Glomerular endothelial cell (primary cell): ENCODE data around the gene RNASE12. TPM values are rescaled to one million over a fixed set of nuclear protein-coding genes. Genes with fewer than 3 reads are reported as not detected.
"Not testable (repeated sequence)": the region's sequence is repeated elsewhere in the genome, so short reads cannot be mapped to it uniquely, and the experiment has no call there.

Experiments used
- DNase-seq: peaks from one replicate; pipeline ENCODE4 v3.0.0-alpha.2; 2011; ENCODE audit warnings: low read depth, low spot score; ENCODE audit errors: extremely low read depth
- total RNA-seq: library from RNA; depleted of rRNA; stranded (reverse); fragments of >200 nt; gene quantifications from 2 replicates; pipeline ENCODE4 v1.2.3, GENCODE V29; 2015

RNASE12 gene
- total RNA-seq, 1 donor from 2014 or later: not detected

DNA sequence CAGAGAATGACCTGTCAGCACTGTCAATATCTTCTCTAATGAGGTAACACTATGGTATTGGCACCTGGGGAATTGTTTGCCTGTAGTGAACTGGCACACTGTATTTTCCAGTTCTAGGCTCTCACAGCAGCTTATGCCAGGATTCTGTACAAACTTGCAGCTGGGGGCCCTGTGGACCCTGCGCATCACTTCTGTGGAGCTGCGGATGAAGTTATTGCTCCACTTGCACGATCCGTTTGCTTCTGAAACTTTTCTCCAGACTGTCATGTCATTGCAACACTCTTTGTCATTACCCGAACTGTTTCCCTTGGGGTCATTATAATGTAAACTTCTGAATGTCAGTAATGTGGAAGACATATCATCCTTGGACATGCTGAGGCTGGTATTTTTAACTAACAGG, 7.3 kb downstream of the RNASE12 start:
- no peak for DNase-seq

DNA sequence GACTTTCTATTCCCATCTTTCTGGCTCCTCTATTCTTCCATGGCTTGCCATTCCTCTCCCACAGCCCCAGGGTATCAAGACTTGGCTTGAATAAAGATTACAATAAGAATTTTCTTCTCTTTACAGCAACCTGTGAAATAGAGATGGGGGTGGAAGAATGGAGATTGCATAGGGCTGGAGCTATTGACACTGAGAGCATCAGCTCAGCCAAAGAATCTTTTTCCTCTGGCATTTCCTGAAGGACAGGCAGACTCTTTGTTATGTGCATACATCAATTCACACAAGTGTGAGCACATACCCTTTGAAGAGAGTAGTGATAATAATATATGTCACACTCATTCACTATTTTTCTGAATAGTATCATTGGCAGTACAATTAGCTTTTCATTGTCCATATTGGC, 8.0 kb downstream of the RNASE12 start:
- no peak for DNase-seq

DNA sequence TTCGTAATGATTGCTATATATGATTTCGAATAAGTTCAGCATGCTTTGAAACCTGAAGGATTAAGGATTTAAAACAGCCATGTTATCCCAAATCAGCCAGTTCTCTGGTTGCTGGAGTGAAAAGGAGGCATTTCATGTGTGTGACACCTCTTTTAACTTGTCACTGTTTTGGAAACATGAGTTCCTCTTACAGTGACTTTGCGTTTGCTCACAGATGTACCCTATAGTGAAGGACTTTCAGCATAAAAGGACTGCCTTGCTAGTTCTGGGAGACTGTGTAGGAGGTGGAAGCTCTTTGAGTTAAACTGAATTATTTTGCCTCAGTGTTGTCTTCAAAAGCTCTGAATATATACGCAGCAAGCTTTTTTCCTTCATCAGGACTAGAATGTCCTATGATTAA, 10.9 kb downstream of the RNASE12 start:
- DNase-seq: no peak

DNA sequence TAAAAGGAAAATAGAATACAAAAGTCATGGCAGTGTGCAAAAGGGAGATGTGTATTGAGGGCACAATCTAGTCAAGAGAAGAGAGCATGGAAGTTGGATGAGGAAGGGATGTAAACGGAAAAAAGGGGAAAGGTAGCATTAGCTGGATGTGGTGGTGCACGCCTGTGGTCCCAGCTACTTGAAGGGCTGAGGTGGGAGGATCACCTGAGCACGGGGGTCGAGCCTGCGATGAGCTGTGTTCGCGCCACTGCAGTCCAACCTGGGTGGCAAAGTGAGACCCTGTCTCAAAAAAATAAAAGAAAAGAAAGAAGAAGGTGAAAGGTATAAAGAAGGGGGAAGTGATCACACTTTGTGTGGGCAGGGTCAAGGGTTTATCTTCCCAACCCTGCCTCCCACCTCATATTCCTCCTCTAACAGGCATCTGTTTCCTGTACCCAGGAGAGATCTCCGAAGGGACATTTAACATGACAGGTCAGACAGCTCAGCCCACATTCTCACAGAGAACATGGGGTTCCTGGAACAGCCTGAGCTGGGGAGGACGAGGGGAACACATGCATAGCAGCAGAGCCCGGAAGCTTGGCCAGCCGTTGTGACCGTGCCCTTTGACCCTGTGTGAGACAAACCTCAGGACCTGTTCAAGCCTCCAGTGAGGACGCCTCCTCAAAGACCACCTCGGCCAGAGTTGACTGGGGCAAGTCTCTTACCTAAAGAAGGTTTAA, 12.2 kb downstream of the RNASE12 start:
- DNase-seq: no peak

DNA sequence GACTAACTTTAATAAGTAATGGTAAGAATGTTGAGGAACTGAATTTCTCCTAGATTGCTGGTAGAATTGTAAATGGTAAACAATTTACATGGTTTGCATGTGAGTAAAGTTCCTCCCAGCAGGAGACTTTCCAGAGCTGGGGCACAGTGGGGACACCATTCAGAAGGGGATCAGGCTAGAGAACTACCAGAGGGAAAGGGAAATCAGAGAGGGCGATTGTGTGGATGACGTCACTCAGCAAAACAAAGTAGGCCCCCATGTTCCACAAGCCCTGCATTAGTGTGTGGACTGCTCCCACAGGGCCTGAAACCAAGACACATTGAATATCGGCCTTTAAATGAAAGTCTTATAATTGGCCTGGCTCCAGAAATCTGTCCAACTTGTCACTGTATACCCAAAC, 12.9 kb downstream of the RNASE12 start:
- DNase-seq: no peak

DNA sequence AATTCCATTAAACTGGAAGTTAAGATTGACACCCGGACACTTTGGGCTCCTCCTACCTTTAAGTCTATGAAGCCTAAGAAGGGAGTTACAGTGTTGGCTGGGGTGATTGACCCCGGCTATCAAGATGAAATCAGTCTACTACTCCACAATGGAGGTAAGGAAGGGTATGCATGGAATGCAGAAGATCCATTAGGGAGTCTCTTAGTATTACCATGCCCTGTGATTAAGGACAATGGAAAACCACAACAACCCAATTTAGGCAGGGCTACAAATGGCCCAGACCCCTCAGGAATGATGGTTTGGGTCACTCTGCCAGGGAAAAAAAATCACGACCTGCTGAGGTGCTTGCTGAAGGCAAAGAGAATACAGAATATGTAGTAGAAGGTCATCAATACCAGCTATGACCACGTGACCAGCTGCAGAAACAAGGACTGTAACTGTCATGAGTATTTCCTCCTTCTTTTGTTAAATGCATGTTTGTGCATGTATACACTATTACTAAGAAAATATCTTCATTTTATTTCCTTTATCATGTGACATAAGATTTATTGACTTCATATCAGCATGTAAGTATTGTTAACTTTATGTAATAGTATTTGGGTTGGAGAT, 18.7 kb downstream of the RNASE12 start:
- not testable (repeated sequence) for DNase-seq

DNA sequence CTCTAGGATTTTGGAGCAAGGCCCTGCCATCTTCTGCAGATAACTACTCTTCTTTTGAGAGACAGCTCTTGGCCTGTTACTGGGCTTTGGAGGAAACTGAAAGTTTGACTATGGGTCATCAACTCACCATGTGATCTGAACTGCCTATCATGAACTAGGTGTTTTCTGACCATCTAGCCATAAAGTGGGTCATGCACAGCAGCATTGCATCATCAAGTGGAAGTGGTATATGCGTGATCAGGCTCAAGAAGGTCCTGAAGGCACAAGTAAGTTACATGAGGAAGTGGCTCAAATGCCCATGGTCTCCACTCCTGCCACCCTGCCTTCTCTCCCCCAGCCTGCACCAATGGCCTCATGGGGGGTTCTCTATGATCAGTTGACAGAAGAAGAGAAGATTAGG, 20.5 kb downstream of the RNASE12 start:
- not testable (repeated sequence) for DNase-seq

DNA sequence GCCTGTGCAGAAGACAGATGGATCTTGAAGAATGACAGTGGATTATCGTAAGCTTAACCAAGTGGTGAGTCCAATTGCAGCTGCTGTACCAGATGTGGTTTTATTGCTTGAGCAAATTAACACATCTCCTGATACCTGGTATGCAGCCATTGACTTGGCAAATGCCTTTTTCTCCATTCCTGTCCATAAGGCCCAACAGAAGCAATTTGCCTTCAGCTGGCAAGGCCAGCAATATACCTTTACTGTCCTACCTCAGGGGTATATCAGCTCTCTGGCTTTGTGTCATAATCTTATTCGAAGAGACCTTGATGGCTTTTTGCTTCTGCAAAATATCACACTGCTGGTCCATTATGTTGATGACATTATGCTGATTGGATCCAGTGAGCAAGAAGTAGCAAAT, 21.3 kb downstream of the RNASE12 start:
- not testable (repeated sequence) for DNase-seq

DNA sequence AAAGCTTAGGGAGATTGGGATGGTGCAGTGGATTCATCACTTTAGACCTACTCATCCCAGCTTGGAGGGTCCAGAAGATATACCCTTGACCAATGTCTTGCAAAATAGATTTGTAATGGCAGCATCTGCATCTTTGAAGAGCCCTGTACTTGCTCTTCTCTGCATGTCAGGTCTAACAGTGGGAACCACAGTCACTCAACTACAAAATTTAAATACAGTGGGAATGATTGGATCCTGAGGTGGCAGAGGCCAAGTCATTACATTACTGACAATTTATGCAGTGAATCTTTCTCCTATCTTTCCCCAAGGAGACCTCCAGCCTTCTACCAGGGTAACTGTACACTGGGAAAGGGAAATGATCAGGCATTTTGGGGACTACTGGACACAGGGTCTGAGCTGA, 22.1 kb downstream of the RNASE12 start:
- DNase-seq: no peak

DNA sequence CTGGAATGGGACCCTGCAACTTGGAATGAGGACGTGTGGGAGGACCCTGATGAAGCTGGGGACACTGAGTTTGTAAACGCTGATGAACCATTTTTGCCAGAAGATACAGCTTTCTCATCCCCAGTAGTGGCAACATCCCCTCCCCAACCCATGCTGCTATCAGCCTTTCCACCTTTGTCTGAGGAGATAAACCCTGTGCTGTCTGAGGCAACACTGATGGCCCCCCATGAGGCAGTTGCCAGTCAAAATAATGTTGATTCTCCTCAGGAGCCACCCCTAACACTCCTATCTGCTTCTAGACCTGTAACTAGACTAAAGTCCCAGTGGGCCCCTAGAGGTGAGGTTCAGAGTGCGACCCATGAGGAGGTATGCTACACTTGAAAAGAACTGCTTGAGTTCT, 22.8 kb downstream of the RNASE12 start:
- DNase-seq: no peak

DNA sequence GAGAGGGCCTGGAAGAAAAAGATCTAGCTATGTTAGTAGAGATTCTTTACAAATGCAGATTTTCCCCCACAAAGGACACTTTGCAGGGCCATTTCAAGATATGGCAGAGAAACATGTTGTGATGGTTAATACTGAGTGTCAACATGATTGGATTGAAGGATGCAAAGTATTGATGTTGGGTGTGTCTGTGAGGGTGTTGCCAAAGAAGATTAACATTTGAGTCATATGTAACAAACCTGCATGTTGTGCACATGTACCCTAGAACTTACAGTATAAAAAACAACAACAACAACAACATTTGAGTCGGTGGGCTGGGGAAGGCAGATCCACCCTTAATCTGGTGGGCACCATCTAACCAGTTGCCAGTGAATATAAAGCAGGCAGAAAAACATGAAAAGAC, 24.0 kb downstream of the RNASE12 start:
- DNase-seq: not testable (repeated sequence)

DNA sequence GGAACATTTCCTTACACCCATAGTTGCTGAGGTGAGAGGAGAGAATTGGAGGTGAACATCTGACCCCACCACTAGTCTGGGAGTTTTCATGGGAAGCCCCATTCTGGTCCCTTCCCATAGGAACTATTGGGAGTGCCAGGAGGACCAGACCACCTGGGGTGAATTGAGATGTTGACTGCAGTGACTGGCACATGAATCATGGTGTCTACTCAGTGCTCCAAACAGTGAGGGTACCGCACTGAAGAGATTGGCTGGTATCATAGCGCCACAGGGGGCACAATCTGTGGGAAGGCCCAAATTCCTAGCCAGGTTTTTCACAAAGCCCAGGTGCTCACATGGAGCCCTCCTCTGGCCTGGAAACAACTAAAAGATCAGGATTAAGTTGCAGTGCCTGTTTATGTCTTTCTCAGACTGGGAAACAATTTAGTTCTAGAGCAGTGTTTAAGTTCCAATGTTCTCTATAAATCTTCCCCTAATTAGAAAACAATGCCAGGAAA, 26.6 kb downstream of the RNASE12 start:
- DNase-seq: no peak

DNA sequence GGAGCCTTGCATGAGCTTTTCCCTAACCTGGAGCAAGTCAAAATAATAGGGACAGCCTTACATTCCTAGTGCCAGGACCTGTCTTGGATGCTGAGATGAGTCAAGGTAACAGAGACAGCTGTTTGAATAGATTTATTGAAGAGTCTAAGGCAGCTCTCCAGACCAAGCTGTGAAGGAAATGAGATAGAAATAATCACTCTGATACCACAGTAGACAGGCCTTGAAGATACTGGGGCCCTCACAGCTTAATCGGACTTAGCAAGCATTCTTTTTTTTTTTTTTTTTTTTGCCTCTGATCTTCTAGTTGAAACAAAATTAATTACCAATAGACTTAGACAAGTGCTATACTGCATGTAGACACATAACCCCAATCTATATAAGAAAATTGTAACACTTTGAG, 27.2 kb downstream of the RNASE12 start:
- DNase-seq: no peak

DNA sequence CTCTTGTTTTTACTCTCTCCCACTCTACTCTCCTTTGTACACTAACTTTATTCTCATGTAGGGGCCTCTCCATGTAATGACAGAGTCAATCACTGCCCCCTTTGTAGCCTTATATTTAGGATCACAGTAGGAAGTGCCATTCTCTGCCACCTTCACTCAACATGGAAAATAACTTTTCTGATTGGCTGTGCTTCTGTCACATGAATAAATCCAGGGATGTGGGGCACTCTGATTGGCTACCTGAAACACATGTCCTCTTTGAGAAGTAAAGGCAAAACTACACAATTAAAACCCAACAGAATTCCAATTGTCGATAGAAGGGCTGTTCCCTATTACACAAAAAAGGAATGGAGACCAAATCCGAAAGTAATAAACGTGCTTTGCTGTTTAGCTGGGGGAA, 30.2 kb downstream of the RNASE12 start, which contains the start of gene RNASE9:
TSS of gene RNASE9 (minus strand) at position 87 of the 400 bp plus-strand sequence.
- DNase-seq: no peak

DNA sequence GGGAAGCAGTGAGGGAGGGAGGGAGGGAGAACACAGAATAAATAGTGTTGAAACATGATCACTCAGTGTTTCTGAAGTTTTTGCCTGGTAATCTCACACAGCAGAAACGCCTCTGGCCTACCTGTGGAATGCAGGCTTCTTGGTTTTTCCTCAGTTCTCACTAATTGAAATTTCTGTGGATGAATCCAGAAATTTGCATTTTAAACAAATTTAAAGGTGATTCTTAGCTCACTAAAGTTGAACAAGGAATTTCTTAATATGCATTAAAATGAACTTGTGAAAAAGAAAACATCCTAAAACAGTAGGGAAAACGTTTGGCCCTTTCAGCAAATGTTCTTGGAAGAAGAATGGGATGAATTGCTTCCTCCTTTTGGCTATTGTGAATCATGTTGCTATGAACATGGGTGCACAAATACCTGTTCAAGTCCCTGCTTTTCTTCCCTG, 31.7 kb downstream of the RNASE12 start:
- DNase-seq: no peak

DNA sequence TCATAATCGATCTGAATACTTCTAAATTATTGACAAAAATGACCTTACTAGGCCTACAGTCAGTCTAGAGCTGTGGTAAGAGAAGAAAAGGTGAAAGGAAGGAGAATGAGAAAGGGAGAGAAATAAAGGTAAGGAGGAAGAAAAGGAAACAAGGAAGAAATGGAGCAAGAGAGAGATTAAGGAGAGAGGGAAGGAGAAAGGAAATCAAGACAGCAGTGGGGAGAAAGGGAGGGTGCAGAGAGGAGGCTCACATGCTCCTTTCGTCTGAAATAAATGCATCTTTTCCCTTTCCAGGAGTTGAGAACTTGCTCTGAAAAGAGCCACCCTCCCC, 34.0 kb downstream of the RNASE12 start:
- DNase-seq: no peak

DNA sequence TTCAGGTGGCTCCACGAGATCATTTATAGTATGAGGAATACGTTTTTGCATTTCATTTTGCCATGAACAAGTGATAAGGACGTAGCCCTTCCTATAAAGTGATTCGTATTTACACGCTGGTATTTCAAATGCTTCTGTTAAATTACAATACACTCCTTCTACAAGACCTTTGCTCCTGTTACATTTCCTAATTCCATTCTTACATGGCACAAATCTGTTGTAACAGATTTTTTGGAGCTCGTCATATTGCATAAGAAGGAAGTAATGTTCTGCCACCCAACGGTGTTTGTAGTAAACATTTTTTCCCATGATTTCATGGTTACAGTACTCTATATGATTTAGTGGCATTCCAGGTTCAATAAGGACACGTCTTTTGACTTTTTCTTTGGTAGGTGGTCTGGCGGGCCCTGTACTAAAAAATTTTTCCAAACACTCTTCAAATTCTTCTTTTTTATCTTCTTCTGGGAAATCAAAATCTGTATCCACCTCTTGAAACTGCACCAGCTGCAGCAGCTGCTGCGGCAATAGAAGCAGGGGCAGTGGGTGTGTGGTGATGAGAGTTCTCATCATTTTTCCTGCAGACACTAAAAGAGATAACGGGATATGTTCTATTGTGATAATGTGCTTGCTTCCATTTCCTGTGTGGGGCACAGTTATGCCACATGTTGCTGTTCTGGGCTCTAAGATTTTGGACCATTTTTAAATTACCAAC, 34.5 kb downstream of the RNASE12 start:
- no peak for DNase-seq

DNA sequence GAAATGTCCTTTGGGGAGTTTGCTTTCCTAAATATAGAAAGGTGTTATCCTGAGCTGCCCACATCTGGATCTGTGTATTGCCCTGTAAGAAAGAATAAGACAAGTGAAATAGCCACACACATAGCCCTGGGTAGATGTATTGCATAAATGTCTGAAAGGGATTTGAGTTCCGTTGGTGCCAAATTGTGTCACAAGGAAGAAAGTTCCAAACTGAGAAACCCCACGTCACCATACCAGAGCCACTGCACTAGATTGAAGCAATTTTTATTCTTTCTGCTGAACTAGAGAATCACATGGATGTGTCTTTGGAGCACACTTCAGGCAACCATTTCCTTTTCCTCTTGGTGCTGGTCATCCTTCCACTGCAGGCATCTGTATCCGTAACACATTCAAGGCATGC, 35.3 kb downstream of the RNASE12 start:
- no peak for DNase-seq

DNA sequence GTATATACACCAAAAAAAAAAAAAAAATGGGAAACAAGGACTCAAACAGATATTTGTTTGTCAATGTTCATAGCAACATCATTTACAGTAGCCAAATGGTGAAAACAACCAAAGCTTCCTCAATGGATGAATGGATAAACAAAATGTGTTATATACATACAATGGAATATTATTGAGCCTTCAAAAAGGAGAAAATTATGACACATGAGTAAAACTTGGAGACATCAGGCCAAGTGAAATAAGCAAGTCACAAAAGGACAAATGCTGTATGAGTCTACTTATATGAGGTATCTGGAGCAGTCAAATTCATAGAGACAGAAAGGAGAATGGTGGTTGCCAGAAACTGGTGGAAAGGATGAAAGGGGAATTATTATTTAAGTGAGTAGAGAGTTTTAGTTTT, 38.2 kb downstream of the RNASE12 start:
- no peak for DNase-seq

DNA sequence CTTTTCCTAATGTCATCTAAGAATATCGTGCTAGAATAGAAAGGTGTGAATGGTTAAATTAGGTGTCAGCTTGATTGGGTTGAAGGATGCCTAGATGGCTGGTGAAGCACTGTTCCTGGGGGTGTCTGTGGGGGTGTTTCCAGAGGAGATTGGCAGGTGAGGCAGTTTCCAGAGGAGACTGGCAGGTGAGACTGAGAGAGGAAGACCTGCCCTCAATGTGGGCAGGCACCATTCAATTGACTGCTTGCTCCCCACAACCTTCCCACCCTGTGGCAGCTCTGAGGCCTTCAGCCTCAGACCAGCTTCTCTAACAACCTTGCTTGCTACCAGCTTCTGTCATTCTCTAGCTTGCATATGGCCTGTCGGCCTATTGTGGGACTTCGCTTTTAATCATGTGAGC, 39.6 kb downstream of the RNASE12 start:
- DNase-seq: no peak

DNA sequence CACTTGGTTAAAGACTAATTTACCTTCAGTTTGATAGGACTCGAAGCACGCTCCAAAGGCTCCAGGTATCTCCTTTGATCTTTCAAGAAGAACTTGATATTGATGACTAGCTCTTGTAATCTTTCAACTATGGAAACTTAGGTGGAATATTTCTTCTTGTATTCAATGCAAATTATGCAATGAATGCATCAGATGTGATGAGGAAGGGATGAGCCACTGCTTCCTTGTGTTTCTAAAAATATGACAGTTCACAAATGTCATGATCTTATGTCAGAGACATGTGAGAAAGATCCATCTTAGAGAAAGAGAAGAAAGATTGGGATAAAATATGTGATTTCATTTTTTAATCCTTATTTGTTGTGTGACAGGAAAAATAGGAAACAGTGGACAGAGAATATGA, 40.2 kb downstream of the RNASE12 start:
- no peak for DNase-seq
